GM12872 (cell line): ENCODE data around the gene SGCE.

Experiments
- CTCF ChIP-seq: IDR thresholded peaks from 3 replicates; pipeline ENCODE4 v1.5.1; 2011; ENCODE audit warnings: low read depth, mild to moderate bottlenecking, low read length, moderate library complexity; ENCODE audit not compliant: insufficient read depth

Gene SGCE

GRCh38 chr7:94656925-94657731 lies 1.2 kb upstream of the SGCE start:
- no peak for TF ChIP-seq CTCF

GRCh38 chr7:94656658-94656924 lies 658 bp upstream of the SGCE start:
- TF ChIP-seq CTCF = no peak

DNA sequence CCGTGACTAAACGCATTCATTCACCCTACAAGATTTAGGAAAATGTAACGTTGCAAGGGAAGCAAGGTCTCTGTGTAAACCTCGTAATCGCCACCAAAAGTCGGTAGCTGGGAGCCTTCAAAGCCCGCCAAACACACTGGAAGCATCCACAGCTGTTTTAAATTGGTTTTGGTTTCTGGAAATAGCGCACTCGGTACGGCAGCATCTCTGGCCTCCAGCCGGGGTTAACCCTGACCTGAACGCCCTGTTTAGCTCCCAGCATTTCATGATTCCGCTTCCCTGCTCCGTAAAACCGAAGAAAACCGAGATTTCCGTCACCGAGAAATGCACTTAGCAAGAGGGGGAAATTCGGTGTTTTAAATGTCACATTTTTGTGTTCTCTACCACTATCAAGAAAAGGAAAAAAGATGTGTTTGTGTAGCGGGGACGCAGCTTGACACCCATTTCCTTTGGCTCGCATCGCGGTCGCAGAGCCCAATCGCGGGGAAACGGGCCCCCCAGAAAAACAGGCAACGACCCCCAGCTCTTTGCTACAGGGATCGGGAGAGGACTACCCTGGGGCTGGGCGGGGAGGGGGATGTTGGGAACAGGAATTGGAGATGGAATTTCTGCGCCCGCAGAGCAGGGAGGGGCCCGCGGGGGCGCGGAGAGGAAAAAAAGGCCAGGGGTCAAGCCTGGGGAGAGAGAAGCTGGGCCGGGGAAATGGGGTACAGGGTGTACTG lies 646 bp downstream of the SGCE start:
- TF ChIP-seq CTCF = no peak

DNA sequence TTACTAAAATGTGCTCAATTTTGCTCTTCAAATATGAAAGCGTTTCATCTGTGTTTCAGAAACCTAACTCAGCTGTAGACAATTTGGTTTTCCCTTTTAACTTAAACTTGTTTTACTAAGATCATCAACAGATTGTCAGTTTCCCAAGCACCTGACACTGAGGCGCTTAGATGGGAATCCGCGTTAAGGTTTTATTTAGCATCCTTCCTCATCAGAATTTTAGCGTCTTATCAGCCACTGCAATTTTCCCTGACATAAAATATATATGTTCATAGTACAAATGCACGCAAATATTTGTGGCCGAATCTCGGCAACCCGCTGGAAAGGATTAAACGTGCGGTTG lies 1.2 kb downstream of the SGCE start:
- no peak for TF ChIP-seq CTCF

DNA sequence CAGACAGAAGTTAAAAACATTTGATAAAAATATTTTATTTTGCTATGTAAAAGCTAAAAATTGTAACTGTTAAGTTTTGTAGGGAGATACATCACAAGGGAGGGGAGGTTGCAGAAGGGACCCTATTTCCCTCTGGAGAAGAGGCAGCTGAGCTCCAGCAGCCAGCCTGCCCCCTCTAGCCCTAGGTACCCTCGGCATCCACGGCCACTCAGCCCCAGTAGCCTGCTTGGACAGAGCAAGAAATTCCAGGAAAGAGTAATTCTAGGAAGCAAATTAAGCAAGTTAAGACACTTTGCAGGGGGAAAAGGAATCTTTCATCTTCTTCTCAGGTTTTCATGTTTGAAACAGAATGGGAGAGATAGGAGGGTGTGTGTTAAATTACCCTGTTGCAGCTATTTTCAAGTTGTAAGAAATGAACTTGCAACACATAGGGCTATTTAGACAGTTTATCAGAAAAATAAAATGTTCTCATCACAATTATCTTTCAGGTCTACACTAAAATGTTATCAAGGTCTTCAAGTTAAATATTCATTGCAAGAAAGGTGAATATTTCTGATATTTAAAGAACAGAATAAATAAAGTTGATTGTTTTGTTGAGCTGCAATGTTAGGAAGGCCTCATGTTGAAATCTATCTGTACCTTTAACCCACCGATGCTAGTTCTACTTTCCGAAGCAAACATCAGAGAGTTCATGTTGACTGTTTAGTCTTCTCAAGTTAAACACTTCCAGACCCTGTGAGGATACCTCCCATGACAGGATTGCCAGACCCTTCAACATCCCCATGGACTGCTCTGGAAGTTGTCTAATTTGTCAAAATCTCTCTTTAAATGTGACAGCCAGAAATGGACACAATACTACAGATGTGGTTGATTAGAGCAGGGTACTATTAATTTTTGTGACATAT lies 5.5 kb downstream of the SGCE start:
- no peak for TF ChIP-seq CTCF

GRCh38 chr7:94649450-94649849 lies 6.5 kb downstream of the SGCE start:
- TF ChIP-seq CTCF = no peak

DNA sequence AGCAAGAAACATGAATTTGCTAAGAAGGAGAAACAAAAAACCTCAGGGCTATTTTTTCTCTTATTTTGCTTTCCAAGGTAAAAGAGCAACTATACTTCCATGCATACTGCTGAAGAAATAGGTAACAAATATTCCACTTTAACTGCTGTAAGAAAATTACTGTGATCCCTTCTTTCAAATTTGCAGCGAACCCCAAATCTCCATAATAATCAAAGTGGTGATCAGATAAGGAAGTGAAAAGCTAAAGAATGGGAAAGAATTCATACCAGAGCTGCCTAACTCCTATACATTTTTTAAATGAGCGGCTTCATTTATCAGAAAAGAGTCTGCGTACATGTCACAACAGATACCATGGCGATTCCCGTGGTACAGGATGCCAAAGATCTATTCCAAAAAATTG lies 7.2 kb downstream of the SGCE start:
- TF ChIP-seq CTCF = no peak
